HCT116 (cell line): ENCODE measurements around the gene XRCC3. TPM values are rescaled to one million over a fixed set of nuclear protein-coding genes. Genes with fewer than 3 reads are reported as not detected.

Experiments used
- ATAC-seq: fragments of 200-7000 bp; cut with Tn5 transposase; 2 replicates; pipeline ENCODE4 v1.9.1; 2020; ENCODE audit warnings: mild to moderate bottlenecking, moderate library complexity
- BruUV-seq: library from RNA; stranded (reverse); fragments of 400-500 nt; replicated peaks from 2 replicates; lab custom pipeline; 2021; lab: Mats Ljungman, UMichigan
- CTCF ChIA-PET: fragments of 300-600 bp; sonication (Branson Sonifier 250); formaldehyde crosslinking; loops from one replicate; lab custom pipeline; 2021; ENCODE audit warnings: antibody characterized with exemption; lab: Charles Lee
- POLR2A ChIA-PET: fragments of 300-600, 350-600 bp; sonication (Branson Sonifier 250); formaldehyde crosslinking; loops from one replicate; lab custom pipeline; 2021; ENCODE audit warnings: antibody characterized with exemption; lab: Charles Lee
- RAD21 ChIA-PET, 2 experiments: fragments of 300-600 bp; sonication (Branson Sonifier 250); formaldehyde crosslinking; loops; one replicate each; lab custom pipeline; 2023; ENCODE audit warnings: low total read pairs in 2 of 2; ENCODE audit not compliant: uncharacterized antibody in 2 of 2, unreplicated experiment in 2 of 2, low non-redundant PET in 1 of 2; lab: Charles Lee
- DNase-seq: peaks from one replicate; pipeline ENCODE4 v3.0.0-alpha.2; 2010; ENCODE audit warnings: low read depth, low spot score
- H2AFZ ChIP-seq: fragments of 200-600 bp; shearing (Covaris generic), sonication (generic); 2 replicates; pipeline ENCODE4 v1.6.1; 2017; ENCODE audit warnings: low read depth, mixed run types, mixed read lengths, antibody characterized with exemption, low read length; ENCODE audit not compliant: poor library complexity, severe bottlenecking
- H3K27ac ChIP-seq: 2 replicates; pipeline ENCODE4 v1.5.1; 2012; ENCODE audit warnings: low read depth, low read length
- H3K27me3 ChIP-seq: fragments of 200-600 bp; sonication (generic); 2 replicates; pipeline ENCODE4 v1.6.1; 2016; ENCODE audit warnings: mixed run types, low read length, mixed read lengths; ENCODE audit not compliant: insufficient read depth
- H3K36me3 ChIP-seq, 2 experiments: fragments of 200-500 bp in 1 of 2; fragments of 200-600 bp in 1 of 2; sonication (Bioruptor generic) in 1 of 2; sonication (generic) in 1 of 2; 2 replicates each; pipeline versions ENCODE4 v1.5.1 to v1.6.1; 2014 to 2016; ENCODE audit warnings: low read length in 2 of 2, inconsistent platforms in 1 of 2, mixed read lengths in 1 of 2, mixed run types in 1 of 2; ENCODE audit not compliant: insufficient read depth in 2 of 2, control insufficient read depth in 1 of 2
- H3K4me1 ChIP-seq, 2 experiments: fragments of 200-600 bp in 1 of 2; sonication (generic) in 1 of 2; 2 replicates each; pipeline versions ENCODE4 v1.5.1 to v1.6.1; 2012 to 2017; ENCODE audit warnings: low read length in 2 of 2, inconsistent platforms in 1 of 2, mild to moderate bottlenecking in 1 of 2, mixed read lengths in 1 of 2, mixed run types in 1 of 2, moderate library complexity in 1 of 2; ENCODE audit not compliant: insufficient read depth in 2 of 2, control insufficient read depth in 1 of 2
- H3K4me2 ChIP-seq: fragments of 200-600 bp; sonication (generic); 2 replicates; pipeline ENCODE4 v1.6.1; 2017; ENCODE audit warnings: mixed run types, low read length, mixed read lengths
- H3K4me3 ChIP-seq, 2 experiments: fragments of 200-600 bp in 1 of 2; sonication (generic) in 1 of 2; replicated peaks in 1 of 2; 2 replicates each; pipeline ENCODE4 v1.5.1; 2011 to 2016; ENCODE audit warnings: low read length in 2 of 2, control low read depth in 1 of 2, low read depth in 1 of 2, mild to moderate bottlenecking in 1 of 2, mixed read lengths in 1 of 2, mixed run types in 1 of 2
- H3K79me2 ChIP-seq: fragments of 200-600 bp; sonication (generic); 2 replicates; pipeline ENCODE4 v1.6.1; 2017; ENCODE audit warnings: mild to moderate bottlenecking, mixed run types, low read length, moderate library complexity, mixed read lengths; ENCODE audit not compliant: insufficient read depth
- H3K9ac ChIP-seq: fragments of 200-600 bp; sonication (generic); 2 replicates; pipeline ENCODE4 v1.6.1; 2016; ENCODE audit warnings: low read length, mixed read lengths
- H3K9me2 ChIP-seq: fragments of 200-600 bp; sonication (generic), shearing (Covaris generic); 2 replicates; pipeline ENCODE4 v1.6.1; 2017; ENCODE audit warnings: mixed run types, mild to moderate bottlenecking, moderate library complexity; ENCODE audit not compliant: insufficient read depth
- H3K9me3 ChIP-seq, 2 experiments: fragments of 200-500 bp in 1 of 2; fragments of 200-600 bp in 1 of 2; sonication (Bioruptor generic) in 1 of 2; sonication (generic) in 1 of 2; 2 replicates each; pipeline ENCODE4 v1.6.1; 2014 to 2017; ENCODE audit warnings: low read length in 2 of 2, mixed read lengths in 2 of 2, inconsistent platforms in 1 of 2, low read depth in 1 of 2, mild to moderate bottlenecking in 1 of 2, mixed run types in 1 of 2, moderate library complexity in 1 of 2; ENCODE audit not compliant: control insufficient read depth in 1 of 2, insufficient read depth in 1 of 2
- H4K20me1 ChIP-seq: fragments of 200-600 bp; sonication (generic), shearing (Covaris generic); 2 replicates; pipeline ENCODE4 v1.6.1; 2017; ENCODE audit warnings: mixed run types, mild to moderate bottlenecking, moderate library complexity; ENCODE audit not compliant: insufficient read depth
- CEBPB ChIP-seq: IDR thresholded peaks from 2 replicates; pipeline ENCODE4 v1.6.1; 2012; ENCODE audit warnings: low read depth
- EGR1 ChIP-seq: IDR thresholded peaks from 2 replicates; pipeline ENCODE4 v1.6.1; 2012; ENCODE audit warnings: low read depth
- ELF1 ChIP-seq: IDR thresholded peaks from 2 replicates; pipeline ENCODE4 v1.6.1; 2012; ENCODE audit warnings: low read depth, borderline replicate concordance
- EZH2 ChIP-seq: fragments of 200-600 bp; sonication (generic); IDR thresholded peaks from 2 replicates; pipeline ENCODE4 v1.6.1; 2017; ENCODE audit warnings: antibody characterized with exemption, mixed run types
- FOSL1 ChIP-seq: IDR thresholded peaks from 2 replicates; pipeline ENCODE4 v1.6.1; 2012; ENCODE audit warnings: low read depth
- JUND ChIP-seq: IDR thresholded peaks from 2 replicates; pipeline ENCODE4 v1.6.1; 2012
- POLR2AphosphoS5 ChIP-seq: IDR thresholded peaks from 2 replicates; pipeline ENCODE4 v1.6.1; 2011; ENCODE audit warnings: mild to moderate bottlenecking, low read depth, low read length, moderate library complexity
- RAD21 ChIP-seq: IDR thresholded peaks from 2 replicates; pipeline ENCODE4 v1.6.1; 2012; ENCODE audit warnings: low read depth, mild to moderate bottlenecking
- SIN3A ChIP-seq: IDR thresholded peaks from 2 replicates; pipeline ENCODE4 v1.6.1; 2012; ENCODE audit warnings: low read depth
- SP1 ChIP-seq: IDR thresholded peaks from 2 replicates; pipeline ENCODE4 v1.6.1; 2012; ENCODE audit warnings: low read depth
- SRF ChIP-seq: IDR thresholded peaks from 2 replicates; pipeline ENCODE4 v1.6.1; 2012; ENCODE audit warnings: low read depth
- YY1 ChIP-seq: IDR thresholded peaks from 2 replicates; pipeline ENCODE4 v1.6.1; 2011; ENCODE audit warnings: low read length, low read depth, moderate library complexity, mild to moderate bottlenecking; ENCODE audit not compliant: insufficient replicate concordance; ENCODE audit errors: extremely low read depth
- ZNF274 ChIP-seq: fragments of 200-500 bp; sonication (Bioruptor generic); IDR thresholded peaks from 2 replicates; pipeline ENCODE4 v1.6.1; 2014; ENCODE audit warnings: mild to moderate bottlenecking, low read depth, low read length, inconsistent platforms
- intact Hi-C: fragments of 100-400 bp; cut with micrococcal nuclease; formaldehyde crosslinking; loops from 2 replicates; pipeline ENCODE4 v1.10.0; 2022
- total RNA-seq: library from RNA; stranded (reverse); gene quantifications from one replicate; pipeline ENCODE4 v1.2.1, GENCODE V29; 2021; ENCODE audit not compliant: unreplicated experiment
- TF ChIP-seq, protein P1 (sequence below): IDR thresholded peaks from 2 replicates; pipeline ENCODE4 v1.6.1; 2012
- TF ChIP-seq, protein P2 (sequence below): IDR thresholded peaks from 2 replicates; pipeline ENCODE4 v1.6.1; 2012; ENCODE audit warnings: low read depth
- TF ChIP-seq, protein P3 (sequence below), 3 experiments: fragments of 200-600 bp in 1 of 3; sonication (generic) in 1 of 3; IDR thresholded peaks in 2 of 3; conservative IDR thresholded peaks in 1 of 3; 2 replicates each; pipeline ENCODE4 v1.5.1; 2012 to 2017; ENCODE audit warnings: low read depth in 2 of 3, low read length in 2 of 3, antibody characterized with exemption in 1 of 3, borderline replicate concordance in 1 of 3, control low read depth in 1 of 3, mild to moderate bottlenecking in 1 of 3, mixed read lengths in 1 of 3, mixed run types in 1 of 3, moderate library complexity in 1 of 3; ENCODE audit not compliant: insufficient read depth in 1 of 3

The XRCC3 gene
- total RNA-seq, 1 experiment from 2014 or later, result 48.7 TPM

DNA sequence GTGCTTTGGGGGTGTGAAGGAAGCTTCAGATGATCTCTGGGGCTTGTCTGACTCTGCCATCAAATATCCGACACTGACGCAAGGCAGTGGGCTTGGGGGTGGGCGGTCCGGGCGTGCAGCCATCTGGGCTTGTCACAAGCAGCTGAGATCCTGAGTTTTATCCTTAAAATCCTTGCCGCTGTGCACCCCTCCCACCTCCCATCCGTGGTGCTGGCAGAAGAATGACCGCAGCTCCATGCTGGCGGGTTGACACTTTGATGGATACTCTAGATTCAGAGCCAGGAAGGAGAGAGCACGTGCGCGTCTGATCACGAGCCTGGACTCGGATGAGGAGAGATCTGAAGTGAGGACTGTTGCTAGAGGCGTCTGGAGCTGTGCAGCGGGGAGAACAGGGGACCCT, 3.3 kb upstream of the XRCC3 start:
- H2AFZ ChIP-seq, result no peak overlapping the region
- no TSS peak for BruUV-seq
- no peak overlapping the region for H3K4me2 ChIP-seq
- intact Hi-C loops, result no loop called here
- H3K79me2 ChIP-seq, result peaks cover 81% of the 10 kb centered on the region
- no peak overlapping the region for H3K27ac ChIP-seq
- no peak for DNase-seq
- H3K4me3 ChIP-seq, result no peak overlapping the region
- H3K9ac ChIP-seq, result no peak overlapping the region
- ChIA-PET CTCF (no interaction called here), RAD21 (no interaction called here), POLR2A (no interaction called here)
- no peaks in the 10 kb centered on the region for H3K36me3 ChIP-seq
- H4K20me1 ChIP-seq, result no peaks in the 10 kb centered on the region
- no peaks in the 10 kb centered on the region for H3K27me3 ChIP-seq
- no peaks in the 10 kb centered on the region for H3K9me3 ChIP-seq
- TF ChIP-seq FOSL1 (no peak), CEBPB (no peak), YY1 (no peak), ELF1 (no peak), EGR1 (no peak), SIN3A (no peak), SP1 (no peak), POLR2AphosphoS5 (no peak), SRF (no peak), EZH2 (no peak), ZNF274 (no peak), JUND (no peak), RAD21 (no peak)
- TF ChIP-seq, protein P1, sequence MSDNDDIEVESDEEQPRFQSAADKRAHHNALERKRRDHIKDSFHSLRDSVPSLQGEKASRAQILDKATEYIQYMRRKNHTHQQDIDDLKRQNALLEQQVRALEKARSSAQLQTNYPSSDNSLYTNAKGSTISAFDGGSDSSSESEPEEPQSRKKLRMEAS, result no peak
- TF ChIP-seq, protein P2, sequence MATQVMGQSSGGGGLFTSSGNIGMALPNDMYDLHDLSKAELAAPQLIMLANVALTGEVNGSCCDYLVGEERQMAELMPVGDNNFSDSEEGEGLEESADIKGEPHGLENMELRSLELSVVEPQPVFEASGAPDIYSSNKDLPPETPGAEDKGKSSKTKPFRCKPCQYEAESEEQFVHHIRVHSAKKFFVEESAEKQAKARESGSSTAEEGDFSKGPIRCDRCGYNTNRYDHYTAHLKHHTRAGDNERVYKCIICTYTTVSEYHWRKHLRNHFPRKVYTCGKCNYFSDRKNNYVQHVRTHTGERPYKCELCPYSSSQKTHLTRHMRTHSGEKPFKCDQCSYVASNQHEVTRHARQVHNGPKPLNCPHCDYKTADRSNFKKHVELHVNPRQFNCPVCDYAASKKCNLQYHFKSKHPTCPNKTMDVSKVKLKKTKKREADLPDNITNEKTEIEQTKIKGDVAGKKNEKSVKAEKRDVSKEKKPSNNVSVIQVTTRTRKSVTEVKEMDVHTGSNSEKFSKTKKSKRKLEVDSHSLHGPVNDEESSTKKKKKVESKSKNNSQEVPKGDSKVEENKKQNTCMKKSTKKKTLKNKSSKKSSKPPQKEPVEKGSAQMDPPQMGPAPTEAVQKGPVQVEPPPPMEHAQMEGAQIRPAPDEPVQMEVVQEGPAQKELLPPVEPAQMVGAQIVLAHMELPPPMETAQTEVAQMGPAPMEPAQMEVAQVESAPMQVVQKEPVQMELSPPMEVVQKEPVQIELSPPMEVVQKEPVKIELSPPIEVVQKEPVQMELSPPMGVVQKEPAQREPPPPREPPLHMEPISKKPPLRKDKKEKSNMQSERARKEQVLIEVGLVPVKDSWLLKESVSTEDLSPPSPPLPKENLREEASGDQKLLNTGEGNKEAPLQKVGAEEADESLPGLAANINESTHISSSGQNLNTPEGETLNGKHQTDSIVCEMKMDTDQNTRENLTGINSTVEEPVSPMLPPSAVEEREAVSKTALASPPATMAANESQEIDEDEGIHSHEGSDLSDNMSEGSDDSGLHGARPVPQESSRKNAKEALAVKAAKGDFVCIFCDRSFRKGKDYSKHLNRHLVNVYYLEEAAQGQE, result no peak
- TF ChIP-seq, protein P3, sequence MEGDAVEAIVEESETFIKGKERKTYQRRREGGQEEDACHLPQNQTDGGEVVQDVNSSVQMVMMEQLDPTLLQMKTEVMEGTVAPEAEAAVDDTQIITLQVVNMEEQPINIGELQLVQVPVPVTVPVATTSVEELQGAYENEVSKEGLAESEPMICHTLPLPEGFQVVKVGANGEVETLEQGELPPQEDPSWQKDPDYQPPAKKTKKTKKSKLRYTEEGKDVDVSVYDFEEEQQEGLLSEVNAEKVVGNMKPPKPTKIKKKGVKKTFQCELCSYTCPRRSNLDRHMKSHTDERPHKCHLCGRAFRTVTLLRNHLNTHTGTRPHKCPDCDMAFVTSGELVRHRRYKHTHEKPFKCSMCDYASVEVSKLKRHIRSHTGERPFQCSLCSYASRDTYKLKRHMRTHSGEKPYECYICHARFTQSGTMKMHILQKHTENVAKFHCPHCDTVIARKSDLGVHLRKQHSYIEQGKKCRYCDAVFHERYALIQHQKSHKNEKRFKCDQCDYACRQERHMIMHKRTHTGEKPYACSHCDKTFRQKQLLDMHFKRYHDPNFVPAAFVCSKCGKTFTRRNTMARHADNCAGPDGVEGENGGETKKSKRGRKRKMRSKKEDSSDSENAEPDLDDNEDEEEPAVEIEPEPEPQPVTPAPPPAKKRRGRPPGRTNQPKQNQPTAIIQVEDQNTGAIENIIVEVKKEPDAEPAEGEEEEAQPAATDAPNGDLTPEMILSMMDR (IDR thresholded peaks at IDR 0.05 in 2 of 3, conservative IDR thresholded peaks at IDR 0.05 in 1 of 3; ENCODE audit: borderline replicate concordance in 1 of 3, insufficient read depth in 1 of 3, low read depth in 2 of 3, low read length in 2 of 3), result no peak
- H3K9me2 ChIP-seq, result no peaks in the 10 kb centered on the region
- peaks cover 29 to 52% of the 10 kb centered on the region in 2 experiments for H3K4me1 ChIP-seq
- no peak for ATAC-seq
